Stimulated activated naive CD8-positive, alpha-beta T cell treated with anti-CD3 and anti-CD28 coated beads, Interleukin-15, amount 100 ng/mL, for 72 hours (primary cell): ENCODE data around the gene RANBP10.
"Not testable (repeated sequence)": the region's sequence is repeated elsewhere in the genome, so short reads cannot be mapped to it uniquely, and the experiment has no call there.

ENCODE experiments used
- ATAC-seq: fragments of 150-1000 bp; cut with Tn5 transposase; 2 replicates; pipeline ENCODE4 v1.10.0; 2021; ENCODE audit warnings: mild to moderate bottlenecking, moderate library complexity
- DNase-seq, 2 donors: peaks; one replicate each; pipeline ENCODE4 v3.0.0; 2021 to 2022
- H3K27ac Mint-ChIP-seq, 2 donors: one replicate each; pipeline ENCODE4 v1.8.0; 2022; ENCODE audit warnings: mild to moderate bottlenecking in 2 of 2, mixed read lengths in 2 of 2, moderate library complexity in 2 of 2
- H3K27me3 Mint-ChIP-seq: one replicate; pipeline ENCODE4 v1.8.0; 2022; ENCODE audit warnings: mixed read lengths
- H3K4me1 Mint-ChIP-seq: one replicate; pipeline ENCODE4 v1.8.0; 2022; ENCODE audit warnings: mild to moderate bottlenecking, mixed read lengths
- H3K4me3 Mint-ChIP-seq, 2 donors: one replicate each; pipeline ENCODE4 v1.8.0; 2022; ENCODE audit warnings: mild to moderate bottlenecking in 2 of 2, mixed read lengths in 2 of 2, moderate library complexity in 1 of 2
- H3K9me3 Mint-ChIP-seq, 2 donors: one replicate each; pipeline ENCODE4 v1.8.0; 2022; ENCODE audit warnings: mixed read lengths in 2 of 2

RANBP10 gene

DNA sequence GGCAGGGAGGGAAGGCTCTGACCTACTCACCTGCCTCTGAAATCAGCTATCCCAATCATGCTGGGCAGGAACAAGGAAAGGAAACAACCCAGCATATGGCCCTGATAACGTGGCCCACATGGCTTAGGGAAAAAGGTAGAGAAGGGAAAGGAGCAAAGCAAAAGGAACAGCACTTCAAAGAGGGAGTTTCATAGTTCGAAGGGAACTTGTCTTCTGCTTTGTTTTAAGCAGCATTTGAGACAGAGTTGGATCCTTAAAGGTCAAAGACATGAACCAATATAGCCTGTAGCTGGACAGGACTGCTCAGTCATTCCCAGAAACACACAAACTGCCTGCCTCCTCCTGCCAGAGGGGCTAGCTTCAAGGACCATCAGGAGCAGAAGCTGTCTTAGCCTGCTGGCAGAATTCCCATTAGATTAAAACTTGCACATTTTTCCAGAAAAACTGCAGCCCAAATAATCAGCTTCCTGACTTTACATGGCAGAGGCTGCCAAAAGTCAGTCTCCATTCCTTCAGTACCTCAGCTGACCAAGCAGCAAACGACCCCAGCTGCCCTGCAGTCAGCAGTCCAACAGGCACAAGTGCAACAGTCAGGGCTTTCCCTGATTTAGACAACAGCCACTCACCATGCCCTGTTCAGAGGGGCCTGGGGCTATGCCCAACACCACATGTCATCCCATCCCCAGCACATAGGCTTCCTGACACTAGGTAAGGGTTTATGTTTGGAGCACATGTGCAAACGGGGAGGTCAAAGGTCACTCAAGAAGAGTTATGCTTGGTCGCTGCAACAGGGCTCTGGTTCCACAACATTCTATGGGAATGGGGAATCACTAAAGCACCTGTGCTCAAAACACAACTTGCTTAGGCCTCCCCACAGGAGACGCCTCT is 32.5 kb downstream of the RANBP10 start:
- Mint-ChIP-seq H3K9me3 (no peaks in the 10 kb centered on the region), H3K27ac (no peak overlapping the region), H3K4me1 (peaks cover 18% of the 10 kb centered on the region), H3K4me3 (no peak overlapping the region), H3K27me3 (no peaks in the 10 kb centered on the region)
- DNase-seq: no peak
- ATAC-seq: no peak

DNA sequence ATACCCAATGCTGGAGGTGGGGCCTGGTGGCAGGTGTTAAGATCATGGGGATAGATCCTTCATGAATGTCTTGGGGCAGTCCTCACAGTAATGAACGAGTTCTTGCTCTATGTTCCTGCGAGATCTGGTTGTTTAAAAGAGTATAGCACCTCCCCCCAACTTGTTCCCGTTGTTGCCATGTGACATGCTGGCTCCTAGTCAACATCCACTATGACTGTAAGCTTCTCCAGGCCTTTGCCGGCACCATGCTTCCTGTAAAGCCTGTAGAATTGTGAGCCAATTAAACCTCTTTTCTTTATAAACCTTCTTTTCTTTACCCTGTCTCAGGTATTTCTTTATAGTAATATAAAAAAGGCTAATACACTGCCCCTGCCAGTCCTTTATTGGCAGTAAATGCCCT is 33.3 kb downstream of the RANBP10 start:
- H3K4me1 Mint-ChIP-seq: peaks cover 18% of the 10 kb centered on the region
- H3K9me3 Mint-ChIP-seq: no peaks in the 10 kb centered on the region
- DNase-seq (no peak), ATAC-seq (no peak)
- H3K27ac Mint-ChIP-seq: no peak overlapping the region
- no peaks in the 10 kb centered on the region for H3K27me3 Mint-ChIP-seq
- H3K4me3 Mint-ChIP-seq: no peak overlapping the region

DNA sequence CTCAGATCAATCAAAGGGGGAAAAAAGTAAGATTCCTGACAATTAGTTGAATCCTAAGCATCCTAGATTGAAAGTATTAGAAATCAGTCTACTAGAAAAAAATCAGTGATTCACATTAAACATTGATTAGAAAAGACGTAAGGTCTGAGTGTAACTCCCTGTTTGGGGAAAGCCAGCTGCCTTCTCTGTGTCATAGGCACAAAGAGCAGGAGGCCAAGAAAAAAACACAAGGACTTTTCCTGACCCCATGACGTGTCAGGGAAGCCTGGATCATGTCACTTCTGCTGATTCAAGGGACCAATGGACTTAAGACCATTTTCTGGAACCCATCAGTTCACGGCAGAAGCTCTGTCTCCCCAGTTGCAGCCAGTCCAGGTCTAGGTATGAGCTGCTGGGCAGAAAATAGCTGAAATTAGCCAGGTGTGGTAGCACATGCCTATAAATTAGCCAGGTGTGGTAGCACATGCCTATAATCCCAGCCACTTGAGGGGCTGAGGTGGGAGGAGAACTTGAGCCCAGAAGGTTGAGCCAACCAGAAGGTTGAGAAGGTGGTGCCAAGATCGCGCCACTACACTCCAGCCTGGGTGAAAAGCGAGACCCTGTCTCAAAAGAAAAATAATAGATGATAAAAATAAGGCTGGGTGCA is 35.9 kb downstream of the RANBP10 start:
- Mint-ChIP-seq H3K27ac (no peak overlapping the region), H3K9me3 (no peaks in the 10 kb centered on the region), H3K27me3 (no peaks in the 10 kb centered on the region), H3K4me3 (no peak overlapping the region), H3K4me1 (peaks cover 18% of the 10 kb centered on the region)
- DNase-seq: no peak
- no peak for ATAC-seq

DNA sequence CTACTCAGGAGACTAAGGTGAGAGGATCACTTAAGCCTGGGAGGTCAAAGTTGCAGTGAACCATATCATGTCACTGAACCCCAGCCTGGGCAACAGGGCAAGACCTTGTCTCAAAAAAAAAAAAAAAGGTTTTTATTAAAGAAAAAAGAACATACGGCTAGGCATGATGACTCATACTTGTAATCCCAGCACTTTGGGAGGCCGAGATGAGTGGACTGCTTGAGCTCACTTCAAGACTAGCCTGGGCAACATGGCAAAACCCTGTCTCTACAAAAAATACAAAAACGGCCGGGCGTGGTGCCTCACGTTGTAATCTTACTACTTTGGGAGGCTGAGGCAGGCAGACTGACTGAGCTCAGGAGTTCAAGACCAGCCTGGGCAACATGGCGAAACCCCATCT is 38.4 kb downstream of the RANBP10 start:
- H3K9me3 Mint-ChIP-seq: no peaks in the 10 kb centered on the region
- no peak overlapping the region for H3K4me3 Mint-ChIP-seq
- ATAC-seq (no peak), DNase-seq (no peak)
- H3K27me3 Mint-ChIP-seq: no peaks in the 10 kb centered on the region
- no peak overlapping the region for H3K27ac Mint-ChIP-seq
- H3K4me1 Mint-ChIP-seq: peaks cover 9% of the 10 kb centered on the region

DNA sequence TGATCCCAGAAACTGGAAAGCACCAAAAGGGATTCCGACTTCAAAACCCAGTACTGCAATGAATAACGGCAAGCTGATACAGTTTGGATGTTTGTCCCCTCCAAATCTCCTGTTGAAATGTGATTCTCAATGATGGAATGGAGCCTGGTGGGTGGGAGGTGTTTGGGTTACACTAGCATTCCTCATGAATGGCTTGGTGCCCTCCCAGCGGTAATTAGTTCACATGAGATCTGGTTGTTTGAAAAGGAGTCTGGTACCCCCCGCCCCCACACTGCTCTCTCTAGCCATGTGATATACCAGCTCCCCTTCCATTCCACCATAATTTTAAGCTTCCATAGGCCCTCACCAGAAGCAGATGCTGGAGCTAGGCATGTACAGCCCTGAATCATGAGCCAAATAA is 40.1 kb downstream of the RANBP10 start:
- Mint-ChIP-seq H3K27me3 (no peaks in the 10 kb centered on the region), H3K27ac (no peak overlapping the region), H3K4me1 (peaks cover 9% of the 10 kb centered on the region), H3K4me3 (no peak overlapping the region), H3K9me3 (no peaks in the 10 kb centered on the region)
- no peak for DNase-seq
- ATAC-seq: no peak

DNA sequence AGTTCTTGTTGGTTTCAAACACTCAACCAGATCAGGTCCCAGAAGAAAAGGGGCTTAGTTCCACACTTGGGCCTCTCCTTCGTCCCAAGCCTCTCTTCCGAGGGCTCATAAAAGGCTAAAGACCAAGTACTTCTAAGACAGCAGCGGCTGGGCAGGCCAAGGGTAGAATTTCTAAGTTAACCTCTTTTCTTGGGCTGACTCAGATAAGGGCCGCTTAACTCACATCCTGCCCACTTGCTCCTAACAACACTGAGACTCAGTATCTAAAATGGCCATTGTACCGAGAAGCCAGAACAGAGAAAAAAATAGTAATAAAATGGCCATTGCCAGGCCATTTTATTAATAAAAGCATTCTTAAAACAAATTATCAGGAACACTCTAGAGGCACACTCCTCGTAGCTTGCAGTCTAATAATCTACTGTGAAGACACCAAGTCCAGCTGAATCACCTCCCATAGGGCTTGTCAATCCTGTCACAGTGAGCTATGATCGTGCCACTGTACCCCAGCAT is 42.1 kb downstream of the RANBP10 start:
- Mint-ChIP-seq H3K27me3 (no peaks in the 10 kb centered on the region), H3K27ac (no peak overlapping the region), H3K4me1 (peaks cover 20% of the 10 kb centered on the region), H3K9me3 (no peaks in the 10 kb centered on the region), H3K4me3 (no peak overlapping the region)
- DNase-seq (no peak), ATAC-seq (no peak)

DNA sequence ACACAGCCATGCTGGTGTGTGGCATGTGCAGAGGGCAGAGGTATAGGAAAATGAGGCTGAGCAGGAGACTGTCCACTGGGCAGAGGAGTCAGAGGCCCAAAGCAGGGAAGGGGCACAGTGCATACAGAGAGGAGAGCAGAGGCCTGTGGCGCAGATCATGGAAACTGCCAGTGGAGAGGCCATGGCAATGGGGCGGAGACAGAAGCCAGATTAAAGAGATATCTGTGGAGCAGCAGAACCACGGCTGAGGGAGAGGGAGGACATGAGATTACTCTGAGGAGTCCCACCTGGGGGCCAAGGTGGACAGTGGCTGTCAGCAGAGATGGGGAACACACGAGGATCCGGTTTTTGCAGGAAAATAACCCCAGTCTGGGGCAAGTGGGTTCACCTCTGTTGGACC is 43.3 kb downstream of the RANBP10 start:
- no peak for ATAC-seq
- H3K4me1 Mint-ChIP-seq: peaks cover 21% of the 10 kb centered on the region
- no peaks in the 10 kb centered on the region for H3K27me3 Mint-ChIP-seq
- no peaks in the 10 kb centered on the region for H3K9me3 Mint-ChIP-seq
- H3K27ac Mint-ChIP-seq: no peak overlapping the region
- DNase-seq: no peak
- no peak overlapping the region for H3K4me3 Mint-ChIP-seq

DNA sequence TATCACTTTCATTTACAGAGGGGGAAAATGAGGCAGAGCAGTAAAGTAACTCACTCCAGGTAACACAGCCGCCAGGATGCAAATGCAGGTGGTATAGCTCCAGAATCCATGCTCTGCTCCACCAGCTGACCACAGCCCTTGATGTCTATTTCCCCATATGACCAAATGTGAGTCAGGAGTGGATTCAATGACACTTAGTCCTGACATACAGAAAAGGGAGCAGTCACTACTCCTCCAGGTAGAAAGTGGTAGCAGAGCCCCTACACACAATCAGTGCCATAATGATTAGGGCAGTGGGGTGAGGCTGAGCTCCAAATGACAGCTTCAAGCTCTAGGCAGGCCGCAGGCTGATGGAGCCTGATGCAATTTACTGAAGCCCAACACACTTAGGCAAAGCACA is 44.0 kb downstream of the RANBP10 start:
- DNase-seq (no peak), ATAC-seq (no peak)
- no peaks in the 10 kb centered on the region for H3K27me3 Mint-ChIP-seq
- no peaks in the 10 kb centered on the region for H3K9me3 Mint-ChIP-seq
- H3K4me3 Mint-ChIP-seq: no peak overlapping the region
- H3K4me1 Mint-ChIP-seq: peaks cover 21% of the 10 kb centered on the region
- H3K27ac Mint-ChIP-seq: no peak overlapping the region

DNA sequence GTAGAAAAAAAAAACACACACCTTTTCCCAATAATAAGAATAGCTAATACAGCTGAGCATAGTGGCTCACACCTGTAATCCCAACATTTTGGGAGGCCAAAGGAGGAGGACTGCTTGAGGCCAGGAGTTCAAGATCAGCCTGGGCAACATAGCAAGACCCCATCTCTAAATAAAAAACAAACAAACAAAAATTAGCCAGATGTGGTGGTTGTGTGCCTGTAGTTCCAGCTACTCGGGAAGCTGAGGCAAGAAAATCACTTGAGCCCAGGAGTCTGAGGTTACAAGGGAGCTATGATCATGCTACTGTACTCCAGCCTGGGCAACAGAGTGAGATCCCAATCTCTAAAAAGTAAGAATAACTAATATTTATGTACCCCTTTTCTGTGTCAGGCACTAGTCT is 44.4 kb downstream of the RANBP10 start:
- Mint-ChIP-seq H3K4me1 (peaks cover 21% of the 10 kb centered on the region), H3K4me3 (no peak overlapping the region), H3K27me3 (no peaks in the 10 kb centered on the region), H3K27ac (no peak overlapping the region), H3K9me3 (no peaks in the 10 kb centered on the region)
- DNase-seq (no peak), ATAC-seq (no peak)

DNA sequence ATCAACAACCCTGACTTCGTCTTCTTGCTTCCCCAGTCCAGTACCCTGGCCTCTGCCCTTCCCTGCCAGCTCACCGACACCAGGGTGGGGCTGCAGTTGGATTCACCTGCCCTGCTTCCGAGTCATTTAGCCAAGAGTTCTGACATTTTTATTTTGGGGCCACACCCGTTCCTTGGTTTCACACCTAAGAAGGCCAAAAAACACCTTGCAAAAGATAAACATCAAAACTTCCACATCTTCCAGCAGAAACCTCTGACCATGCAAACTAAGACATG is 45.5 kb downstream of the RANBP10 start:
- H3K9me3 Mint-ChIP-seq: no peaks in the 10 kb centered on the region
- no peaks in the 10 kb centered on the region for H3K27me3 Mint-ChIP-seq
- H3K4me3 Mint-ChIP-seq: no peak overlapping the region
- DNase-seq (no peak), ATAC-seq (no peak)
- H3K27ac Mint-ChIP-seq: peak overlapping the region in 1 of 2 donors; percentile 23
- H3K4me1 Mint-ChIP-seq: peaks cover 21% of the 10 kb centered on the region

DNA sequence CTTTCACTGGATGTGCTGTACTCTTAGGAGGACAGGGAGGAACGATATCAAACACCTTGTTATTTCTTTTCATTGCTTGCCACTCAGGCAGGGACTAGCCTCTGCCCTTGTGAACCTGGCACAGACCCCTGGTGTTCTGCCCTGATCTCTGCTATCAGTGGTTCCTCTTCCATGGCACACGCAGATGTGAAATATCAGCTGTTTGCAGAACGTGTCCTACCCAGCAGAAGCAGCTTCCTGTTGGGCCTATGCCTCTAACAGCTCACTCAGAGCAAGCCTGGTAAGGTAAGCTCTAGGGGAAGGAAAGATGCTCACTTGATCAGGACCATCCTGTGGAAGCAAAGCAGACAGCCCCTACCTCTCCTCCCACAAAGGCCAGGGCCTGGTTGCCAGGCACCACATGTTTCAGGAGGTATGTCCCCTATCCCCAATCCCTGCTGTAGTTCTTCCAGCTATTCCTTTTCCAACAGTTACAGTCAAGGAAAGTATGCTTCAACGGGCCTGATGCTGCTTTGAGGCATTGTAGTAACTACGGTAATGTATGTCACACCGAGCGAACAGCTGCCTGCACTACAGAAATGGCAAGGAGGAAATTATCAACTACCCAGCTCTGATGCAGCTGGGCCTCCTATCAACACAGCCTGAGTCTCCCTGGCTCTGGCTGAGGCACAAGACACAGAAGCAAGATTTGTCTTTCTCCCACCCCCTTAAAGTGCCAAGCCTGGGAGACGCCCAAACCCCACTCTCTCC is 46.0 kb downstream of the RANBP10 start:
- ATAC-seq (no peak), DNase-seq (no peak)
- Mint-ChIP-seq H3K27me3 (no peaks in the 10 kb centered on the region), H3K4me1 (peaks cover 21% of the 10 kb centered on the region), H3K4me3 (no peak overlapping the region), H3K27ac (peak overlapping the region in 1 of 2 donors; percentile 35), H3K9me3 (no peaks in the 10 kb centered on the region)

DNA sequence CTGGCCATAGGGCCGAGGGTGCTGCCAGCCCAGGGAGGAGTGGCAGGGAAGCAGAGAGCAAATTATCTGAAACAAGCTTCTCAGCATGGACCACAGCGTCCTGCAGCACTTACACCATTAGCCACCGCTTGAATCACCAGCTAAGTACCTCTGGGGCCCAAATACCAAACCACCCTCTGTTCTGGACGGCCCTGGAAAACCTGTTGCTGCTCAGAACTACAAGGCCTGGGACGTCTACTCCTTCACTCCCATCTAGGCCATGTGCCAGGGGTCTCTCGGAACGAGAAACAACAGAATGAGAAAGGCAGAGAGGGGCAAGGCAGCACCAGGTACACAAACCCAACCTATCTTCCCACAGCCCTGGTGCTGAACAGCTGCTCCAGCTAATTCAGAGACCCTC is 47.4 kb downstream of the RANBP10 start:
- Mint-ChIP-seq H3K27me3 (no peaks in the 10 kb centered on the region), H3K27ac (no peak overlapping the region), H3K4me3 (no peak overlapping the region), H3K4me1 (peaks cover 21% of the 10 kb centered on the region), H3K9me3 (no peaks in the 10 kb centered on the region)
- ATAC-seq (no peak), DNase-seq (no peak)

DNA sequence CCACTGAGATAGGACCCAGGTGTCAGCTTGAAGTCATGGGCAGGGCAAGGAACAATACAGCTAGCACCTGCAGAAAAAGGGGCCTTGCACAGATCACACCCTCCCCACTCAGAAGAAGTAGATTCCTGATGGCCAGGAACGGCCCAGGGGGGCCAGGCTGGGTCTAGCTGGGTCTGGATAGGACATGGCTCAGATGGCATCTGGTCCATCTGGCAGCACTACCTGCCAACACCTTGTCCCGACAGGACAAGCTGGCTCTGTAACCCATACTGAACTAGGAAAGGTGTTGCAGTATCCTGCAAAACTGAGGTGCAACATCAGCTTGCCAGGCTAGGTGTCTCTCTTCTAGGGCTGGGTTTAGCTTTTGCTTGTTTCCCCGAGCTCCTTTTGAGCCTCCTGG is 48.4 kb downstream of the RANBP10 start:
- Mint-ChIP-seq H3K27me3 (no peaks in the 10 kb centered on the region), H3K4me1 (peaks cover 20% of the 10 kb centered on the region), H3K4me3 (no peak overlapping the region), H3K9me3 (no peaks in the 10 kb centered on the region), H3K27ac (no peak overlapping the region)
- no peak for ATAC-seq
- DNase-seq: no peak

DNA sequence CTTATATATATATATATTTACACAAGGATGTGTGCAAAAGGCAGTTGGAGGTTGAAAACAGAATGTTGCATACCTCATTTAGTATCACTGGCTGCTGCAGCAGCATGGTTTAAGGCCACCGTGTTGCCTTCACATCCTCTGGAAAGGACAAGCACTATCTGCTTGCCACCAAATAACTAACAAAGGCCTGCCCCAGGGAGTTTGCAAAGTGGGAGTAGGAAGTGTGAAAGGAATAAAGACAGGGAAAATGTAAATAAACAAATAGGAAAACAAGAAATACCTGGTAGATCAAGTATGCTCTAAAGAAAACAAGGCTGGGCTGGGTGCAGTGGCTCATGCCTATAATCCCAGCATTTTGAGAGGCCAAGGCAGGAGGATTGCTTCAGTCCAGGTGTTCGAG is 53.7 kb downstream of the RANBP10 start:
- H3K9me3 Mint-ChIP-seq: no peaks in the 10 kb centered on the region
- H3K27ac Mint-ChIP-seq: peak overlapping the region in 1 of 2 donors; percentile 17
- H3K4me3 Mint-ChIP-seq: no peak overlapping the region
- no peak for DNase-seq
- ATAC-seq: no peak
- no peaks in the 10 kb centered on the region for H3K27me3 Mint-ChIP-seq
- H3K4me1 Mint-ChIP-seq: no peaks in the 10 kb centered on the region

DNA sequence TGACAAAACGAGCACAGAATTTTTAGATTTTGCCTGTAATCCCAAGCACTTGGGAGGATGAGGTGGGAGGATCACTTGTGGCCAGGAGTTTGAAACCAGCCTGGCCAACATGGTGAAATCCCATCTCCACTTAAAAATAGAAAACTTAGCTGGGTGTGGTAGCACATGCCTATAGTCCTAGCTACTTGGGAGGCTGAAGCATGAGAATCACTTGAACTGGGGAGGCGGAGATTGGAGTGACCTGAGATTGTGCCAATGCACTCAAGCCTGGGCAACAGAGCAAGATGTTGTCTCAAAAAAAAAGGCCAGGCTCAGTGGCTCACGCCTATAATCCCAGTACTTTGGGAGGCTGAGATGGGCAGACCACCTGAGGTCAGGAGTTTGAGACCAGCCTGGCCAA is 55.0 kb downstream of the RANBP10 start:
- not testable (repeated sequence) for H3K4me3 Mint-ChIP-seq, DNase-seq, H3K9me3 Mint-ChIP-seq, ATAC-seq, H3K27me3 Mint-ChIP-seq, H3K4me1 Mint-ChIP-seq, H3K27ac Mint-ChIP-seq

DNA sequence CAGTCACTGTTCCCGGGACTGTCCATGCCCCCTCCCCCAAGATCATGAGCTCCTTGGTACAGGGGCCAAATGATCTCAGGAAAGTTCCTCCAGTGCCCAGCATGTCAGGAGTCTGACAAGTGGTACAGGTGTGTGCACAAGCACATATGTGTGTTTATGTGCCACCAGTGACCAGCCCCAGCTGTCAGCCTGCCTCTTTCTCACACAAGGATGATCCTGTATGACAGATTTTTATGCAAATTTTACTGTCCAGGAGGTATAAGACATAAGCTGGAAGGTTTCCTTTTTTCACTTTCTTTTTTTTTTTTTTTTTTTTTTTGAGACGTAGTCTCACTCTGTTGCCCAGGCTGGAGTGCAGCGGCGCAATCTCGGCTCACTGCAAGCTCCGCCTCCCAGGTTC is 55.9 kb downstream of the RANBP10 start:
- H3K9me3 Mint-ChIP-seq: no peaks in the 10 kb centered on the region
- ATAC-seq (no peak), DNase-seq (no peak)
- no peaks in the 10 kb centered on the region for H3K27me3 Mint-ChIP-seq
- peak overlapping the region; percentile 48 to 58 for H3K27ac Mint-ChIP-seq
- H3K4me3 Mint-ChIP-seq: no peak overlapping the region
- no peaks in the 10 kb centered on the region for H3K4me1 Mint-ChIP-seq
